GM12878 (cell line): ENCODE data around the gene IGF2BP1. TPM values are rescaled to one million over a fixed set of nuclear protein-coding genes. Genes with fewer than 3 reads are reported as not detected.

ENCODE experiments used
- ATAC-seq: fragments of 200-7000 bp; cut with Tn5 transposase; 3 replicates; pipeline ENCODE4 v1.9.1; 2020; ENCODE audit warnings: mild to moderate bottlenecking, moderate library complexity
- BruUV-seq: library from RNA; stranded (reverse); fragments of 400-500 nt; replicated peaks from 2 replicates; lab custom pipeline; 2021; lab: Mats Ljungman, UMichigan
- CTCF ChIA-PET: fragments of 300-600 bp; sonication (Branson Sonifier 250); formaldehyde crosslinking; extraction: SDS; loops from one replicate; lab custom pipeline; 2021; ENCODE audit warnings: inconsistent platforms; lab: Yijun Ruan, JAX
- POLR2A ChIA-PET: fragments of 350-600 bp; formaldehyde crosslinking; extraction: SDS; loops from one replicate; lab custom pipeline; 2021; ENCODE audit warnings: inconsistent platforms; lab: Charles Lee
- RAD21 ChIA-PET: fragments of 300-600 bp; sonication (Branson Sonifier 250); formaldehyde crosslinking; loops from one replicate; lab custom pipeline; 2023; ENCODE audit warnings: antibody characterized with exemption; ENCODE audit not compliant: unreplicated experiment; lab: Charles Lee
- SMC1A ChIA-PET: fragments of 300-600 bp; sonication (Branson Sonifier 250); formaldehyde crosslinking; loops from one replicate; lab custom pipeline; 2023; ENCODE audit not compliant: unreplicated experiment, uncharacterized antibody; lab: Charles Lee
- DNase-seq: peaks from one replicate; pipeline ENCODE4 v3.0.0-alpha.2; 2011; ENCODE audit warnings: low read depth, low spot score
- FAIRE-seq: peaks from 3 replicates; lab custom pipeline; 2011; peaks lifted over from hg19 to GRCh38; lab: Jason Lieb, UNC
- H2AFZ ChIP-seq: 2 replicates; pipeline ENCODE4 v1.6.0; 2011; ENCODE audit warnings: low read depth, low read length, control low read depth; ENCODE audit not compliant: control insufficient read depth
- H3K27ac ChIP-seq: 2 replicates; pipeline ENCODE4 v1.5.1; 2011; ENCODE audit warnings: control low read depth; ENCODE audit not compliant: control insufficient read depth, insufficient read depth
- H3K27me3 ChIP-seq, 2 experiments: replicated peaks in 1 of 2; 2 replicates each; pipeline versions ENCODE4 v1.6.0 to v1.6.1; 2011; ENCODE audit warnings: low read length in 1 of 2; ENCODE audit not compliant: control insufficient read depth in 2 of 2, insufficient read depth in 2 of 2
- H3K36me3 ChIP-seq, 2 experiments: 2 replicates each; pipeline ENCODE4 v1.5.1; 2011; ENCODE audit warnings: low read length in 1 of 2; ENCODE audit not compliant: control insufficient read depth in 2 of 2, insufficient read depth in 2 of 2
- H3K4me1 ChIP-seq: 2 replicates; pipeline ENCODE4 v1.6.1; 2011; ENCODE audit warnings: mild to moderate bottlenecking, low read length, moderate library complexity, mixed read lengths; ENCODE audit not compliant: control insufficient read depth, insufficient read depth
- H3K4me2 ChIP-seq: 2 replicates; pipeline ENCODE4 v1.6.0; 2011; ENCODE audit warnings: control low read depth; ENCODE audit not compliant: control insufficient read depth, insufficient read depth
- H3K4me3 ChIP-seq: fragments of 200-600 bp; sonication (generic); 2 replicates; pipeline ENCODE4 v1.5.1; 2016
- H3K79me2 ChIP-seq: 2 replicates; pipeline ENCODE4 v1.6.0; 2011; ENCODE audit warnings: low read length; ENCODE audit not compliant: control insufficient read depth, insufficient read depth
- H3K9ac ChIP-seq: 2 replicates; pipeline ENCODE4 v1.8.0; 2011; ENCODE audit warnings: low read length, control low read depth, mixed read lengths; ENCODE audit not compliant: control insufficient read depth, insufficient read depth
- H3K9me3 ChIP-seq: replicated peaks from 3 replicates; pipeline ENCODE4 v1.5.1; 2011; ENCODE audit warnings: mild to moderate bottlenecking, low read length; ENCODE audit not compliant: control insufficient read depth, insufficient read depth
- H4K20me1 ChIP-seq: 2 replicates; pipeline ENCODE4 v1.6.0; 2011; ENCODE audit not compliant: control insufficient read depth, insufficient read depth
- BRCA1 ChIP-seq: IDR thresholded peaks from 2 replicates; pipeline ENCODE4 v1.6.1; 2011; ENCODE audit warnings: low read depth, low read length, improper control_type of control experiment
- CBX5 ChIP-seq: sonication (generic); IDR thresholded peaks from 2 replicates; pipeline ENCODE4 v1.6.1; 2016; ENCODE audit warnings: low read depth, moderate library complexity, mild to moderate bottlenecking, inconsistent platforms
- ESRRA ChIP-seq: IDR thresholded peaks from 2 replicates; pipeline ENCODE4 v1.6.1; 2012; ENCODE audit warnings: mild to moderate bottlenecking, low read length, improper control_type of control experiment
- FOXK2 ChIP-seq: fragments of 450-650 bp; IDR thresholded peaks from 2 replicates; pipeline ENCODE4 v1.6.1; 2017; ENCODE audit warnings: mild to moderate bottlenecking, moderate library complexity
- IRF4 ChIP-seq: IDR thresholded peaks from 2 replicates; pipeline ENCODE4 v1.6.1; 2011; ENCODE audit warnings: low read depth, low read length
- KAT2A ChIP-seq: conservative IDR thresholded peaks from 2 replicates; pipeline ENCODE4 v1.6.1; 2011; ENCODE audit warnings: low read depth, low read length; ENCODE audit not compliant: control insufficient read depth
- MTA2 ChIP-seq: fragments of 450-650 bp; IDR thresholded peaks from 2 replicates; pipeline ENCODE4 v1.6.1; 2016; ENCODE audit warnings: low read depth, mild to moderate bottlenecking, moderate library complexity
- MYB ChIP-seq: fragments of 150-350 bp; IDR thresholded peaks from 2 replicates; pipeline ENCODE4 v1.6.1; 2014; ENCODE audit warnings: mild to moderate bottlenecking, low read depth, low read length, borderline replicate concordance
- NR2C2 ChIP-seq: IDR thresholded peaks from 2 replicates; pipeline ENCODE4 v1.6.1; 2011; ENCODE audit warnings: borderline replicate concordance, low read depth; ENCODE audit not compliant: control insufficient read depth, insufficient read length
- NR2F1 ChIP-seq: fragments of 450-650 bp; conservative IDR thresholded peaks from 2 replicates; pipeline ENCODE4 v1.6.1; 2017; ENCODE audit warnings: mild to moderate bottlenecking
- RELA ChIP-seq: fragments of 450-650 bp; IDR thresholded peaks from 2 replicates; pipeline ENCODE4 v1.8.0; 2014; ENCODE audit warnings: borderline replicate concordance; ENCODE audit not compliant: partially characterized antibody
- RFX5 ChIP-seq: IDR thresholded peaks from 2 replicates; pipeline ENCODE4 v1.6.1; 2011; ENCODE audit warnings: low read depth, low read length, improper control_type of control experiment
- SUZ12 ChIP-seq: fragments of 200-600 bp; sonication (generic); IDR thresholded peaks from one replicate; pipeline ENCODE4 v1.6.1; 2018; ENCODE audit warnings: antibody characterized with exemption, mild to moderate bottlenecking; ENCODE audit not compliant: unreplicated experiment
- TAF1 ChIP-seq: IDR thresholded peaks from 2 replicates; pipeline ENCODE4 v1.6.1; 2011; ENCODE audit warnings: mild to moderate bottlenecking, low read depth, low read length, borderline replicate concordance
- WRNIP1 ChIP-seq: IDR thresholded peaks from 2 replicates; pipeline ENCODE4 v1.6.1; 2011; ENCODE audit warnings: low read depth, low read length, improper control_type of control experiment, borderline replicate concordance
- ZNF24 ChIP-seq: fragments of 450-650 bp; IDR thresholded peaks from 2 replicates; pipeline ENCODE4 v1.6.1; 2017; ENCODE audit warnings: antibody characterized with exemption, mild to moderate bottlenecking
- ZNF622 ChIP-seq: fragments of 450-650 bp; IDR thresholded peaks from 2 replicates; pipeline ENCODE4 v1.6.1; 2017; ENCODE audit warnings: mild to moderate bottlenecking, inconsistent platforms
- ZZZ3 ChIP-seq: IDR thresholded peaks from 2 replicates; pipeline ENCODE4 v1.6.1; 2011; ENCODE audit warnings: low read depth; ENCODE audit not compliant: control insufficient read depth, insufficient read length
- WGBS: methylation state at CpG from one replicate; pipeline ENCODE4 v1.1.6; 2016; ENCODE audit warnings: low lambda C conversion rate; ENCODE audit not compliant: insufficient replicate concordance, insufficient coverage; ENCODE audit errors: missing lambda C conversion rate; 5-methylcytosine and 5-hydroxymethylcytosine counted together
- in situ Hi-C: fragments of 300-500 bp; cut with MboI; formaldehyde crosslinking; loops from 9 replicates; pipeline ENCODE4 v1.14.3; 2018; ENCODE audit warnings: mixed read lengths
- intact Hi-C: fragments of 100-400 bp; cut with micrococcal nuclease; formaldehyde crosslinking; loops from one replicate; pipeline ENCODE4 v1.14.2; 2022; ENCODE audit not compliant: unreplicated experiment
- polyA plus RNA-seq, 11 experiments: library from polyadenylated mRNA; depleted of rRNA in 4 of 11; unstranded in 6 of 11; stranded (reverse) in 5 of 11; fragments of >200 nt; fragmentation: Nextera tagmentation in 4 of 11; fragmentation: Illumina TruSeq in 1 of 11; extraction: Ambion mirVana in 4 of 11; extraction: Trizol in 1 of 11; gene quantifications; 1 replicate in 1 of 11; 2 replicates in 10 of 11; pipeline versions ENCODE4 v1.2.1 to v1.2.3, GENCODE V29; 2011 to 2016; ENCODE audit warnings: inconsistent platforms in 2 of 11, missing spikeins in 2 of 11, low read depth in 1 of 11
- total RNA-seq, 4 experiments: library from RNA; depleted of rRNA in 3 of 4; stranded (reverse); fragments of >200 nt in 3 of 4; fragmentation: Illumina TruSeq in 1 of 4; extraction: Trizol in 1 of 4; gene quantifications; 2 replicates each; pipeline versions ENCODE4 v1.2.1 to v1.2.3, GENCODE V29; 2013 to 2021
- TF ChIP-seq, protein P1 (sequence below): fragments of 450-650 bp; IDR thresholded peaks from 2 replicates; pipeline ENCODE4 v1.6.1; 2016; ENCODE audit warnings: mild to moderate bottlenecking

Gene IGF2BP1
- total and polyA plus RNA-seq, 10 of the 15 experiments (the other 5 are each of a cell fraction or from before 2014, with no cell fraction given) = 0.04 to 2.4 (median 0.13) TPM; not detected in 1

DNA sequence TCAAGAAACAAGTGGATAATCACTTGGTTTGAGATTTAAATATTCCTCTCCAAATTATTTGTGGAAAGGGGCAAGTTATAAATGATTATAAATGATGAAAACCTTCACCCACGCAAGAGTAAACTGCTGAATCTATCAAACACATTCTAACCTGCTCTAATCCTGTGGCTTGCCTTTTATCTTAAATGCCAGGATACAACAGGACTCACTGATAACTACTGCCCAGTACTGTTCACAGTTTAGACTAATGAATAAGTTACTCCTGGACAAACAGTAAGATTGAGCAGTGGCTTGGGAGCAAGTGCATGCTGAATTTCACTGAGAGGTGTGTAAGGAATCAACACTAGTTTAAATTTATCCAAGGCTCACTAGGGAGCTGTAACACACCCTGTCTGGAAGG, 31.1 kb downstream of the IGF2BP1 start:
- Histone ChIP-seq H2AFZ (no peak overlapping the region), H3K9ac (no peak overlapping the region), H3K9me3 (no peaks in the 10 kb centered on the region)
- no peak for FAIRE-seq
- intact Hi-C loops = no loop called here
- no peak for TF ChIP-seq TAF1
- TF ChIP-seq, protein P1, sequence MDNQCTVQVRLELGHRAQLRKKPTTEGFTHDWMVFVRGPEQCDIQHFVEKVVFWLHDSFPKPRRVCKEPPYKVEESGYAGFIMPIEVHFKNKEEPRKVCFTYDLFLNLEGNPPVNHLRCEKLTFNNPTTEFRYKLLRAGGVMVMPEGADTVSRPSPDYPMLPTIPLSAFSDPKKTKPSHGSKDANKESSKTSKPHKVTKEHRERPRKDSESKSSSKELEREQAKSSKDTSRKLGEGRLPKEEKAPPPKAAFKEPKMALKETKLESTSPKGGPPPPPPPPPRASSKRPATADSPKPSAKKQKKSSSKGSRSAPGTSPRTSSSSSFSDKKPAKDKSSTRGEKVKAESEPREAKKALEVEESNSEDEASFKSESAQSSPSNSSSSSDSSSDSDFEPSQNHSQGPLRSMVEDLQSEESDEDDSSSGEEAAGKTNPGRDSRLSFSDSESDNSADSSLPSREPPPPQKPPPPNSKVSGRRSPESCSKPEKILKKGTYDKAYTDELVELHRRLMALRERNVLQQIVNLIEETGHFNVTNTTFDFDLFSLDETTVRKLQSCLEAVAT = no peak
- TF ChIP-seq IRF4 = no peak
- no peak for TF ChIP-seq NR2C2
- TF ChIP-seq CBX5 = no peak
- TF ChIP-seq FOXK2 = no peak
- TF ChIP-seq MTA2 = no peak
- TF ChIP-seq ZNF24 = no peak
- no peak for TF ChIP-seq ZNF622
- TF ChIP-seq RFX5 = no peak
- TF ChIP-seq BRCA1 = no peak
- TF ChIP-seq SUZ12 = no peak
- no peak for TF ChIP-seq KAT2A
- no peak for TF ChIP-seq NR2F1
- TF ChIP-seq WRNIP1 = no peak
- no peak for TF ChIP-seq MYB
- no peak for TF ChIP-seq RELA
- TF ChIP-seq ESRRA = no peak
- no peak for TF ChIP-seq ZZZ3
- TF ChIP-seq, all 136 proteins: peak for 0
- H3K79me2 ChIP-seq = no peaks in the 10 kb centered on the region
- H3K27ac ChIP-seq = no peak overlapping the region
- ATAC-seq (no peak), DNase-seq (no peak)
- no peaks in the 10 kb centered on the region for H3K27me3 ChIP-seq
- in situ Hi-C loops = no loop called here
- H3K36me3 ChIP-seq = no peaks in the 10 kb centered on the region
- POLR2A ChIA-PET = interaction anchor here (1.2 kb wide), 1 partner anchor 142 kb away, joined by 3 read pairs; no protein-coding TSS in a partner anchor
- no peaks in the 10 kb centered on the region; the same call in 1 of the 2 replicates for H4K20me1 ChIP-seq
- no TSS peak for BruUV-seq
- CTCF ChIA-PET = interaction anchor here (1.0 to 8.9 kb wide), 2 partner anchors 53 to 144 kb away, joined by 4 to 115 read pairs; no protein-coding TSS in a partner anchor
- 5% methylated on average over 1 of the region's 1 CpG for WGBS
- no peaks in the 10 kb centered on the region for H3K4me1 ChIP-seq
- no peak overlapping the region for H3K4me3 ChIP-seq
- SMC1A ChIA-PET = no interaction called here
- H3K4me2 ChIP-seq = no peak overlapping the region
- RAD21 ChIA-PET = interaction anchor here (1.6 kb wide), 1 partner anchor 144 kb away, joined by 8 read pairs; no protein-coding TSS in a partner anchor
